Measurements from ENCODE around the gene WRAP73. TPM values are rescaled to one million over a fixed set of nuclear protein-coding genes. Genes with fewer than 3 reads are reported as not detected.
A peak's percentile ranks its signal among the peaks of the same experiment; 100 is the strongest.

The WRAP73 gene
- total RNA-seq, 1 donor from 2014 or later = 15.6 TPM

GRCh38 chr1:3651026-3651929, 1.4 kb upstream of the WRAP73 start:
- Mint-ChIP-seq H3K36me3 (ENCODE audit: low read depth, unreplicated experiment) (peaks cover 3% of the 10 kb centered on the region), H3K4me1 (ENCODE audit: low read depth, unreplicated experiment) (no peaks in the 10 kb centered on the region), H3K4me3 (ENCODE audit: unreplicated experiment) (no peak overlapping the region), H3K27ac (ENCODE audit: unreplicated experiment) (no peak overlapping the region), H3K9me3 (ENCODE audit: unreplicated experiment) (no peaks in the 10 kb centered on the region), H3K27me3 (ENCODE audit: low read depth, unreplicated experiment) (peaks cover 41% of the 10 kb centered on the region)
- no peaks in the 10 kb centered on the region for H4K20me1 ChIP-seq (ENCODE audit: insufficient read depth, low read length)
- TF ChIP-seq CTCF (IDR thresholded peaks at IDR 0.05; ENCODE audit: insufficient read depth, low read depth, low read length) (no peak), EZH2 (IDR thresholded peaks at IDR 0.05; ENCODE audit: insufficient read depth, low read length) (peak; percentile 100)
- peaks cover 7% of the 10 kb centered on the region for H3K79me2 ChIP-seq (ENCODE audit: insufficient read depth, low read length)
- no peak overlapping the region for H2AFZ ChIP-seq (ENCODE audit: low read depth, low read length)
- peaks cover 6% of the 10 kb centered on the region for H3K4me1 ChIP-seq (ENCODE audit: insufficient read depth, low read length)
- FAIRE-seq = no peak
- H3K4me2 ChIP-seq (ENCODE audit: low read length) = no peak overlapping the region
- H3K27ac ChIP-seq (ENCODE audit: low read depth, low read length) = no peak overlapping the region
- peaks cover 6% of the 10 kb centered on the region for H3K36me3 ChIP-seq (ENCODE audit: insufficient read depth, low read length)
- no peak for DNase-seq (ENCODE audit: low read depth)
- no peaks in the 10 kb centered on the region for H3K9me3 ChIP-seq (ENCODE audit: insufficient read depth, low read depth, low read length)
- H3K9ac ChIP-seq (ENCODE audit: low read length) = no peak overlapping the region
- H3K27me3 ChIP-seq (ENCODE audit: insufficient read depth, low read length) = peaks cover 44% of the 10 kb centered on the region
- no peak overlapping the region for H3K4me3 ChIP-seq (ENCODE audit: insufficient read depth, low read depth, low read length)

GRCh38 chr1:3650248-3651025, 534 bp upstream of the WRAP73 start:
- Mint-ChIP-seq H3K36me3 (ENCODE audit: low read depth, unreplicated experiment) (peaks cover 3% of the 10 kb centered on the region), H3K27me3 (ENCODE audit: low read depth, unreplicated experiment) (peaks cover 33% of the 10 kb centered on the region), H3K4me1 (ENCODE audit: low read depth, unreplicated experiment) (no peaks in the 10 kb centered on the region), H3K9me3 (ENCODE audit: unreplicated experiment) (no peaks in the 10 kb centered on the region), H3K4me3 (ENCODE audit: unreplicated experiment) (peak overlapping the region; percentile 90), H3K27ac (ENCODE audit: unreplicated experiment) (no peak overlapping the region)
- Histone ChIP-seq H3K9ac (ENCODE audit: low read length) (no peak overlapping the region), H3K4me1 (ENCODE audit: insufficient read depth, low read length) (peaks cover 6% of the 10 kb centered on the region), H3K4me3 (ENCODE audit: insufficient read depth, low read depth, low read length) (peak overlapping the region; percentile 75), H2AFZ (ENCODE audit: low read depth, low read length) (no peak overlapping the region), H4K20me1 (ENCODE audit: insufficient read depth, low read length) (no peaks in the 10 kb centered on the region), H3K27ac (ENCODE audit: low read depth, low read length) (no peak overlapping the region), H3K9me3 (ENCODE audit: insufficient read depth, low read depth, low read length) (no peaks in the 10 kb centered on the region), H3K27me3 (ENCODE audit: insufficient read depth, low read length) (peaks cover 38% of the 10 kb centered on the region), H3K4me2 (ENCODE audit: low read length) (peak overlapping the region; percentile 91), H3K79me2 (ENCODE audit: insufficient read depth, low read length) (peaks cover 7% of the 10 kb centered on the region), H3K36me3 (ENCODE audit: insufficient read depth, low read length) (peaks cover 9% of the 10 kb centered on the region)
- no peak for DNase-seq (ENCODE audit: low read depth)
- FAIRE-seq = no peak
- TF ChIP-seq EZH2 (IDR thresholded peaks at IDR 0.05; ENCODE audit: insufficient read depth, low read length) (no peak), CTCF (IDR thresholded peaks at IDR 0.05; ENCODE audit: insufficient read depth, low read depth, low read length) (no peak)
